NCI-H524 (cell line): ENCODE results near the gene ATF2.

Experiments used
- DNase-seq, 2 experiments: peaks; one replicate each; lab custom pipeline; 2025; lab: John Stamatoyannopoulos, UW

ATF2 gene, protein sequence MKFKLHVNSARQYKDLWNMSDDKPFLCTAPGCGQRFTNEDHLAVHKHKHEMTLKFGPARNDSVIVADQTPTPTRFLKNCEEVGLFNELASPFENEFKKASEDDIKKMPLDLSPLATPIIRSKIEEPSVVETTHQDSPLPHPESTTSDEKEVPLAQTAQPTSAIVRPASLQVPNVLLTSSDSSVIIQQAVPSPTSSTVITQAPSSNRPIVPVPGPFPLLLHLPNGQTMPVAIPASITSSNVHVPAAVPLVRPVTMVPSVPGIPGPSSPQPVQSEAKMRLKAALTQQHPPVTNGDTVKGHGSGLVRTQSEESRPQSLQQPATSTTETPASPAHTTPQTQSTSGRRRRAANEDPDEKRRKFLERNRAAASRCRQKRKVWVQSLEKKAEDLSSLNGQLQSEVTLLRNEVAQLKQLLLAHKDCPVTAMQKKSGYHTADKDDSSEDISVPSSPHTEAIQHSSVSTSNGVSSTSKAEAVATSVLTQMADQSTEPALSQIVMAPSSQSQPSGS

DNA sequence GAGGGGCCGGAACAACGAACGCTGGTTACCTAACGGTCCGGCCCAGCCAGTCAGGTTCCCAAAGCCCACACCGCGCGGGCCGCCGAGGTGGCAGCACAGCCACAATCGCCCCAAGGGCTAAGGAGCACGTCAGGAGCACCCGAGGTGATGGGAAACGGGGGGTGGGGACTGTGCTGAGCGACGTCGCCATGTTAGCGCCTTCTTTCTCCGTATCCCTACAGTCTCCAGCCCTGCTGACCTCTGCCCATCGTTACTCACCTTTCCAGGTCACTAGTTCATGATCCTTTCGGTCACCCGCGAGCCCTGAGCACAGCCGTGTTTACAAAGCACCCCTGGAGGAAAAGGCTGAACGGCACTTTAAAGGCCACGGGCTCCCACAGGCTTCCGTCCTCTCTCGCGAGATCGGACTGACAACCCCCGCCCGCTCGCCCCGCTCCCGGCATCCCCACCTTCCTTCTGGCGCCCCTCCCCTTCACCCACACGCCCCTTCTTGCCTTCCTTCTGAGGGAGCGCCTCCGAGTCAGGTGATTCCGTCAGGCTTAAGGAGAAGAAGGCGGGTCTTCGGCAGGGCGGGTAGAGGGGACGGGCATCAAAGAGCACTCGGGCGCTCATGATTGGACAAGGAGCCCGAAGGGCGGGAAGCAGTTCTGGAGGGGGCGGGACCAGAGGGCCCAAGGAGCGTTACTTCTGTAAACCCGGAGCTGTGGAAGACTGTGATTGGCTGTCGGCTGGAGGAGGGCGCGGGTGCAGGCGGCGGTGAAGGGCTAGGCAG, at the start of gene ATF2:
TSS of gene ATF2 (minus strand) at position 412 of the 772 bp plus-strand sequence. CDS start 31,760 bp downstream, outside the sequence.
- DNase-seq = peak; percentile 99

DNA sequence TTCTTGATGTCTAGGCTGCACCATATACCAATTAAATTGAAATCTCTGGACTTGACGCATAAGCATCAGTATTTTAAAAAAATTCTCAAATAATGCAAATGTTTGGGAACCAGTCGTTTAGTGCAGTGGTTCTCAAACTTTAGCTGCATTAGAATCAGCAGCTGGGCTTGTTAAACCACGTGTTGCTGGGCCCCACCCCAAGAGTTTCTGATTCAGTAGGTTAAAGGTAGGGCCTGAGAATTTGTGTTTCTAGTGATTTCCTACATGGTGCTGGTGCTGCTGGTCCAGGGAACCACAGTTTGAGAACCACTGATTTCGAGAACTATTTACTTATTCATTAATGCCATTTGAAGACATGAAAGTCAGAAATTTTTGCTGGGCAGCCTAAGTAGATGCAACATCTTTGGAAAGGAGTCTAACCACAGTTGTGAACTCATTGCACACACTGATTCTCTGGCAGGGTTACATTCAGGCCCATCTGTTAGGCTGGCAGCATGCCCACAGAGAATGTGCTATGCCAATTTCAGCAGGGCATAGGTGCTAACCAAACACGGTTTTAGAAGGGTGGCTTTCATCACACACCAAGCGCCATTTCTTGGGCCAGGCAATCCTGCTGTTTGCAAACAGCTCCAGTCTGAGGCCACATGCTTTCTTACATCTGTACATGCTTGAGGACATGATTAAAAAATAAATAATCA, 39.9 kb upstream of the ATF2 start:
- peak; percentile 88 to 94 for DNase-seq

DNA sequence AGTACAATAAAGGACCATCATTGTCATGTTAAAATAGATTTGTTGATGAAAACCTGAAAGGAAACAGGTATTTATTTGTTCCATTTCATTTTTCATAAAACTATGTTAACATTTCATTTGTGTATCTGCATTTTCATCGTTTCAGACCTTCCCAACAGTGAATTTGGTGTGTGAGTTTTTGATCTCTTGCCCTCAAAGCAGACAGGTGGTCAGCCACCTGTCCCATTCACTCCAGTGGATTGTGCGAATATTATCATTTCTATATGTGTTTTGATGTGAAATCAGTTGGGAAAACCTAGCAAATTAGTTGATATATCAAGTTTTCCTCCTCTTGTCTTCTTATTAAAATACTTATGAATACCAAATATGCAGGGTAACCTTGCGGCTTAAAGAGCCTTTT, 38.9 kb upstream of the ATF2 start:
- peak in 1 of 2 experiments; percentile 22 for DNase-seq

DNA sequence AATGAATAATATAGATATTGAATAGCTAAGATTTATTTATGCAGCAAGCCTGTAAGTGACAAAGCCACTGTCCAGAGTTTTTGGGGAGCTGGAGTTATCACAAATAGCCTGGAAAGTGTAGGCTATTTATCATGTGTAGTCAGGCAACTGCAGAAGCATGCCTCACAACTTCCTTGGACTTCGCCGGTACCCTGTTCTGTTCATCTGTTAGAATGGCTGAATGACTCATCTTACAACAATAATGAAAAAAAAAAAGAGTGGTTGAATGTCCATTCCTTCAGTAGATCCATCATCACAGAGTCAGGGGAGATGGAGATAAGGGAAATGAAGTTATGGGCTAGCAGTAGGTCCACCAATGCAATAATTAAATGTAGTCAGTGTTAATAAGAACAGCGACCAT, 37.5 kb upstream of the ATF2 start:
- no peak for DNase-seq

DNA sequence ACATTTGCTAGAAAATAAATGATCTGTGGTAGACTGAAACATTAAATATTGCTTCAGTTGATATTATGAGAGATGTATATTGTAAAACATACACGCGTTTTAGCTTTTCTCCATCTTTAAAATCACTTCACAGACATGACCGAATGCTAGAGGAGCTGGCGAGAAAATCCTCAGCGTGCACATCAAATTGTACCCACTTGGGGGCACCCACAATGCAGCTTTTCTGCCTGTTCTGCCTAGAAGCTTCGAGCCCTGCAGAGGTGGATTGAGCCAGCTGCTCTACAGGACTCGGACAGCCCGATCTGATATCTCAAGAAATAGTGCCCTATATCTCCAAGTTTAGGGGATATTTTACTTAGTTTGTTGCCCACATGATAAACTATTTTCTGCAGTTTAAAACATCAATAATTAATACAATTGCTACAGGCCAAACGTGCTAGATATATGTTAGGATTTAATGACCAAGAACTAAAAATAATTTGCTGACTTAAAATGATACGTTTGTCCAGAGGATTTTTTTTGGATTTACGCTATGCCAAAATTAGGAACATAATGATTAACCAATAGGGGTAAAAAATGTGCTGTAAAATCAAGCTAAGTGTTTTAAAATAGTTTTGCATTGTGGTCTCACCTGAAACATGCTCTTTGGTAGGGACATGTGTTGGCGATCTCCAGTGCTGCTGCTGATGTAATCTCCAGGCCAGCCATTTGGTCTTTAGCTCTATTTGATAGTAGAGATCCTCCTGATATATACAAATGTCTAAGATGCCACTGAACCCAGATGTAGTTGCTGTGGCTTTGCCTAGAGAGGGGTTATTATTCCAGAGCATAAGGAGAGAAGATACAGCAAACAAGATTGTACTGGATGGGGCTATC, 35.9 kb upstream of the ATF2 start:
- DNase-seq = peak; percentile 43 to 80

DNA sequence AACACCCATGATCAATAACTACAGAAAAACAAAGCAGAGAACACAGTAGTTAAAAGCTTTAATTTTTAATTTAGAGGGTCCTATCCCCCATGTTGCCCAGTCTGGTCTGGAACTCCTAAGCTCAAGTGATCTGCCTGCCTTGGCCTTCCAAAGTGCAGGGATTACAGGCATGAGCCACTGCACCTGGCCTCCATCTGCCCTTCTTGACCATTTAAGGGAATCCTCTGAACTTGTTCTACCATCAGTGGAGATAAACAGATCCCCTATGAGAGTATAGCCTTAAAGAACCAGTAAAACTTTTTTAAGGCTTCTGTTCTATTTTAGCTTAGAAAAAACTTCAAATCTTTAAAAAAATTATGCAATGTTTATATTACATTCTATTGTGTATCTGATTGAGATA, 27.0 kb upstream of the ATF2 start:
- DNase-seq = peak; percentile 56 to 75

DNA sequence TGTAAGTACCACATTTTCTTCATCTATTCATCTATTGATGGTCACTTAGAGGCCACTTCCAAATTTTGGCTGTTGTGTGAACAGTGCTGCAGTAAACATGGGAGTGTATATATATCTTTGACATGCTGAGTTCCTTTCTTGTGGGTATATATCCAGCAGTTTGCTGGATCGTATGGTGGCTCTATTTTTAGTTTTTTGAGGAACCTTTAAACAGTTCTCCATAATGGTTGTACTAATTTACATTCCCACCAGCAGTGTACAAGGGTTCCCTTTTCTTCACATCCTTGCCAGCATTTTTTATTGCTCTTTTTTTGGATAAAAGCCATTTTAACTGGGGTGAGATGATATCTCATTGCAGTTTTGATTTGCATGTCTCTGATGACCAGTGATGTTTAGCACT, 20.8 kb upstream of the ATF2 start:
- no peak for DNase-seq

DNA sequence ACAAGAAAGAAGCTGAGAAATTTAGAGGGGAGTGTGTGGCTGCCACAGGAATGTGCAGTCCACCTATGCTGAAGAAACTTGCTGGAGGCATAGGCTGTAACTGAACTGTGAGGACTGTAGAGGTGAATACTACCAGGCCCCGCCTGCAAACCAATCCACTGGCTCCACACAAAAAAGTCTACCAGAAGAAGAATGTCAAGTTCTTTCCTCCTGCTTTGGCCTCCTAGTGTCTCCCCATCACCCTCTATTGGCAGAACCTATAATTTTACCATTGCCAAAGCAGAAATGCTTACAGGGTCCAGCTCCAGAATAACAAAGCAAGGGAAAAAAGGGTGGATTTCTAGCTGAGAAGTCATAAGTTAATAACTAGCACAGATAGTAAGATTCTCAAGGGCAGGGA, 19.4 kb upstream of the ATF2 start:
- DNase-seq = peak in 1 of 2 experiments; percentile 3

DNA sequence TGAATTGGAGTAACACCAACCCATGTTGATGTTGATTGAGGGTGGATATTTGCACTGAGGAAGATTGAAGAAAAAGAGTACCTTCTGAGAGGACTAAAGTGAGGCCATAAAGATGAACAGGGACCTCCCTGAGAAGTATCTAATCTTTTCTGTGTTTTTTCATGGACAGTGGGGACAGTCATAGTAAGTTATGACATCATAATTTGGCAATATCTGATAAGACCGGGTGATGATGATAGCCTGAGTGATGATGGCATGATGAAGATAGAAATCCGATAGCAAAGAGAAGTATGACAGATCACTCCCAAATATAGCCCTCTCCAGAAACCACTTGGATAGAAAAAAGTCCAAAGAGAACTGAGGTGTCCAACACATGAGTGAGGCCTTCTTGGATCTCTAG, 15.7 kb upstream of the ATF2 start:
- DNase-seq = no peak

DNA sequence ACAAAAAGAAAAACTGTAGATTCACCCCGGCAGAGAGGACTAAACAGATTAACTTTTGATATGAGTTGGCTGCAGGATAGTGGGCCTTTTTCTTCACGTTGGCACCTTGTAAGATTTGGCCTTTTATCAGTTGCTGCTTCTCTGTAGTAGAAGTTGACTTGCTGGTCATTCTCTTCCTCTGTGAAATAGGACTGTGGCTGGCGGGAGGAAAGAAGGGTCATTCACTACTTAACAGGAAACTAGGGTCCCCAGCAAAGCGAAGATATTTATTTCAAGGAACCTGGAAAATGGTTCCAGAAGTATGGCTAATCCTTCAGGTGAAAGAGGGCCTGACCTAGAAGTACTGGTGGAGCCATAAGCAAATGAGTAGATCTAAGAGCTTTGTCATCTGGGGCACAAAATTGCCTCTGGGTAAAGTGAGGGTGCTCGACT, 13.9 kb upstream of the ATF2 start:
- DNase-seq = no peak

DNA sequence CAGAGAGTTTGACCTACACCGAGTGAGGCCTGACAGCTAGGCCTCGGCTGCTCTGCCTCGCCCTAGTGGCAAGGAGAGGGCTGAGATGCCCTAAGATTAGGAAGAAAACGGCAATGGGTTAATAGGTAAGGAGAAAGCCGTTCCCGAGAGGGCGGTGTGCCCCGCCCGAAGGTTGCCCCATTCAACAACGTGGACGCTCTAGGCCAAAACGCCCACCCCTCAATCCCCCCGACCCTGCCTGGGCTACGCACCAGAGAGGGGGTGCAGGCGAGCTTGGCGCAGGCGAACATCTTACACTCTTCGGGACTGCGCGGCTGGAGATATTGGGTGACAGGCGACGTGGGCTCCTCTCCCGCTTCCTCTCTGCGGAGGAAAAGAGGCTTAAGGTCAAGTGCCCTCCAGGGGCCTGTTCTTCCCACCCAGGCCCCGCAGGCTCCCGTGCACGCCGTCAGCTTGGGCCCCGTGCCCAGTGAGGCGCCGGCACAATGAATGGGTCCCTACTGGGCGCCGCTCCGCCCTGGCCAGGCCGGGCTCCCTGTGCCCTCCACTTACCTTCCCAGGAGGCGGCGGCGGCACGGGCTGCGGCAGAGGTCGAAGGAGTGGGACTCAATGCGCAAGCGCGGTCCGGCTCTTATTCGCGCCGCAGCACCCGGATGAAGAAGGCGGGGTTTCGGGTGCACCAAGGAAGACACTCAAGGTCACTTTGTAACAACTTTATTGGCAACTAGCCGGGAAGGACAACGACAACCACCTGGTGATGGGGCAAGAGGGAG, 13.3 kb upstream of the ATF2 start, which contains the start of gene ATP5MC3:
TSS of gene ATP5MC3 (minus strand) at position 607 of the 773 bp plus-strand sequence. CDS start at position 290, 317 bp downstream.
- DNase-seq = peak; percentile 85 to 96

DNA sequence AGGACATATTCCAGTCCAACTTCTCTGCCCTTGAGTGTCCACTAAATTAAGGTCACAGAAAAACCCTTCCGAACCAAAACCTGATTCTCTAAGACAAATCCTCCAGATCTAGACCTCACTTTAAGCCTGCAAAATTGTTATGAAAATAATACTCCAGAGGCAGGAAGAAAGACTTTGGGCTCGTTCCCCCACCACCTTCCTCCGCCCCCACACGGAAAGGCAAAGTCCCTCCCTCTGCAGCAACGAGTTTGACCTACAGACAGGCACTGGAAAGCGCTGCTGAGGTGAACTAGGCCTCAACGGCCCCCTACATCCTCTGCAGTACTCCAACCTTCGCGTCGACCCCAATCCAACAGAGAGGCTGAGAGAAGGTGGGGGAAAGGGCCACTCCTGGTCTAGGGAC, 12.7 kb upstream of the ATF2 start:
- no peak for DNase-seq

DNA sequence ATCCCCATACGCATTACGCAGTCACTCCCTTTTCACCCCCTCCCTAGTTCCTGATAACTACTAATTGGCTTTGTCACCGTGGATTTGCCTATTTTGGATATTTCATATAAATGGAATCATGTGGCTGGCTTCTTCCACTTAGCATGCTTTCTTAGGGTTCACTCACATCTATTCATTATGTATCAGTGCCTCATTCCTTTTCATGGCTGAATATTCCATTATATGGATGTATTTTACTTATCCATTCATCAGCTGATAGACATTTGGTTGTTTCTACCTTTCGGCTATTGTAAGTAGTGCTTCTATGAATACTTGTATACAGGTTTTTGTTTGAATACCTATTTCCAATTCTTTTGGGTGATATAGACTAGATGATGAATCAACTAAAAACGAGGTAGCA, 8.6 kb upstream of the ATF2 start:
- no peak for DNase-seq

DNA sequence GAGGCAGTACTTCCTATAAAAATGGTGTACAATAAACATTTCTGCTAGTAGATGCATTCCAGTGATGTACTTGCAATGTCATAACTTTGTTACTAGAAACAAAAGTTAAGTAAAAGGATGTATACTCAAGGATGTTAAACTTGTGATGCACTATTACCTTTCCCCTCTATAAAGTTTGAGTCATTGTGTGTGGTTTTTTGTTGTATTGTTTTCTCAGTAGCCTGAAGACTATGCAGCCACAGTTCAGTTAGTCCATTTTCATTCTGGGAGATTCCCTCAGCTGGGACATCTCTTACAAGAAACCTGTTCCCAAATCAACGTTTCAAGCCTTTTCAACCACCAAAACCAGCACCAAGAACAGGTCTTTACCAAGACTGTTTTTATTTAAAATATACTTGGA, 7.9 kb upstream of the ATF2 start:
- no peak for DNase-seq

DNA sequence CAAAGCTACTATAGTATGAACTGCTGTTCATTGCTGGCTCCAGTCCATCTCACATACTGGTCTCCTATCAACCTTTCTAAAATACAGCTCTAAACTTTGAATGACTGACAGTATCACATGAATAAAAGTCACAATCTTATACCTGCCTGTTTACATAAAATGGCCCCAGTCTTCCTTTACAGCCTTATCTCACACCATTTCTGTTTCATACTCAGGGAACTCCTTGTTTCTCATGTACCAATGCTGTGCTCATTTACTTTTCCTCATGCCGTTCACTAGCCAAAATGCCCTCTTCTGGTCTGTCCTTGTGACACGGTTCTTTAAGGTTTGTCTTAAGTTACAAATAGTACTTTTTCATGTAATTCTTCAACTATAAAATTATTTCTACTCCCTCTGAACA, 7.3 kb upstream of the ATF2 start:
- DNase-seq = no peak

DNA sequence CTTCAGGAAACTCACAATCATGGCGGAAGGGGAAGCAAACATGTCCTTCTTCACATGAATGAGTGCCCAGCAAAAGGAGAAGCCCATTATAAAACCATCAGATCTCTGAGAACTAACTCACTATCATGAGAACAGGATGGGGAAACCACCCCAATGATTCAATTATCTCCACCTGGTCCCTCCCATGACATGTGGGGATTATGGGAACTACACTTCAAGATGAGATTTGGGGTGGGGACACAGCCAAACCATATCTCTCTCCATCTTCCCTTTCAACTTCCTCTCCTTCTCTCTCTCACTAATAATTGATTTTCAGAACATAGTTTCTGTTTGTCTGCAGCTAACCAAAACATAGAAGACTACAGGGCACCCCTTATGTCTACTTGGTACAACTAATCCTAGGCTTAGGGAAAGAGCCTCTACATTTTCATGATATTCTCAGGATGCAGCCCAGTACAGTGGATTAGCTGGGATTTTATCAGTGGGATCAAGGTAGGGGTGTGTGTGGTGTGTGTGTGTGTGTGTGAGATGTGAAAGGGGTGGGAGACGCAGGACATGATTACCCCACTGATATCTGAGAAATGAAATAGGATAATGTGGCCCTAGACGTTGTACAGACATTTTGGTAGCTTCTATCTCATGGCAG, 2.8 kb upstream of the ATF2 start:
- DNase-seq = no peak

DNA sequence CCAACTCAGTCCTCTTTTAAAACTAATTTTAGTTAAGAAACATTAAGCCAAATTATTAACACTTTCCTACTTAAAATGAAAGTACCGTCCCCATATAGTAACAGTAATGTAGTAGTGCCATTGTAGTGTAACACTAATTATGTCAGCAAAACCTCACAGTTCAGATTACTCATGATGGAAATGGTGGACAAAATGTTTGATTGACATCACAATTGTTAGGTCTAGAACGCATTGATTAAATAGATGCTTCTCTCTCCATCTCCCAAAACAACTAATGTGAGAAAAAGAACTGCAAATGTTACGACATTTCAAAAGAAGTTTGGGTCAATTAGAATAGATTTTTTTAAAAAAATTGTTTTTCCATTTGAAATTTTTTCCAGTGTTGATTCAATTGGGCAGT, 1.2 kb upstream of the ATF2 start:
- DNase-seq = no peak

DNA sequence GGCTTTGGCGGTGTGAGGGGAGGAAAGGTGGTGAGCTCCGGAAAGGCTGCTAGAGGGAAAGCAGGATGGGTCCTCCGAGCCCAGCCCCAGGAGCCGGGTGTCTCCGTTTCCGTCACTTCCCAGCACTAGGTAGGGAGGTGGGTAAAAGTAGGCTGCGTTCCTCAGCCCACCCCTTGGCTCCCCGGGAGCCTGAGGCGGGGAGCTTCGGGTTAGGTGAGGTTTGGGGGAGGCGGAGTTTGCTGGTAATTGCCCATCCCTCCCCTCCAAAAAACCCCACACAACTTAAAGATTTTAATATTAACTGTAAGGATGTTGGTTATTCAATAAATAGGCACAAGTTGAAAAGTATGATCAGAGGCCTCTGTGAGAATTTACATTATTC, 552 bp upstream of the ATF2 start:
- DNase-seq = no peak

DNA sequence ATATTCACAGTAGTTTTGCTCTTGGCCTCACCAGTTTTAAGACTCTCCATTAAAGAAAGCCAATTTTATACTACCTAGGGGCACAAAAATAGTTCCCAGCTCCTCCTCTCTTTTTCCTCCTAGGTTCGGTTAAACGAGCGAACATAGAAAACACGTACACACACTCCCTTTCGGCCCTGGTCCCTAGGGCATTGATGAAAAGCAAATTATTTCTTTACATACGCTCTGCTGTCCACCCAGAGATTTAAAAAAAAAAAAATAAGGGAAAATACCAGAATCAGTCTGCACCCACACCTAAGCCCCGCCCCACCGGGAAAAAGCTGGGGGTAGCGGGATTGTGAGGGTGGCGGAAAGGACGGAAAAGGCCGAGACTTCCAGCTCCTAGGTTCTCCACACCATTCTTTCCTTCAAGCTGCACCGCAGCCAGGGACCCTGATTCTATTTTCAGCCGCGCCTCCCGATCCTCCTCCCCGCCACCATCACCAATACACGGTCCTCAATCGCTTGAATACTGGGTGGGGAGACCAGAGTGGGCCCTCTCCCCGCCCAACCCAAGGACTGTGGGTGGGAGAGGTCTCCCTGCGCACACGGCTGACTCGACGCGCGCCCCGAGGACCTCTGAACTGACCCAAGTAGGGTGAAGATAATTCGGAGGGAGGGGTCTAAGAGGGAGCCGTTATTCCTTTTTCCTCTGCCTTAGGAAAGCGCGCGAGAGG, 769 bp downstream of the ATF2 start:
- DNase-seq = peak in 1 of 2 experiments; percentile 54
